Hematopoietic multipotent progenitor cell treated with erythropoietin and hydrocortisone succinate and interleukin-3 and kit ligand, for 4 days (in vitro differentiated cells): ENCODE results near the gene GPR101.

Experiments used
- DNase-seq: peaks from one replicate; pipeline ENCODE4 v3.0.0-alpha.2; 2015

Gene GPR101

DNA sequence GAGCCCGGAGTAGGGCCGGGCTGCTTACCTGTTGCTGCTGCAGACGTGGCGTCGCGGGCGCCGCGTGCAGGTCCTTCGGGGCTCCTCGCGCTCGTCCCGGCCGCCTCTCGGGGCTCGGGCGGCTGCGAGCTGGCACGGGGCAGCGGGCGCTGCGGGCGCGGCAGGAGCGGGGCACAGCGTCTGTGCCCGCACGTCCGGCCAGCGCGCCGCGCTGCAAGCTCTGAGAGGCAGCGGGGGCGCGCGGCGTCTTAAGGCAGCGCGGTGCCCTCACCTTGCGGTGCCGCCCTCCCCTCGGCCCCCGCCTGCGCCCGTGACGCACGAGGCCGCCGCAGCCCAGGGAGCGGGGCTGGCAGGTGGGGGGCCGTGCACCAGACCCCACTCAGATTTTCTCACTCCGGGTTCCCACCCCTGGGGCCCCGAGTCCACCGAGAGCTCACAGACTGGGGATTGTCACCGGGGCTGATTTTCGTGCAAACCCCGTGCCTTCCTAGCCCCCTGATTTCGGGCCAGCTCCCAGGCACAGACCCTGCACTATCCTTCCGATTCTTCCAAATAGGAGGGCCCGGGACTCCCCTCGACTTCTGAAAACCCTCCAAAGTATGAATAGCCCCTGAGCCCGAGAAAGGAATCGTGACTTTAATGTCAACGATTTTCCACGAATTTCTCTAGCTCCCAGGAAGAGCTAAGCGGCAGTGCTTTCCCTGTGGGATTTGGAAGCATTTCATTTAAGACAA lies at the start of gene GPR101:
Gene GPR101 (minus strand): TSS at position 222 of the 734 bp plus-strand sequence. CDS start 2,321 bp downstream, outside the sequence.
- DNase-seq = peak; percentile 10

DNA sequence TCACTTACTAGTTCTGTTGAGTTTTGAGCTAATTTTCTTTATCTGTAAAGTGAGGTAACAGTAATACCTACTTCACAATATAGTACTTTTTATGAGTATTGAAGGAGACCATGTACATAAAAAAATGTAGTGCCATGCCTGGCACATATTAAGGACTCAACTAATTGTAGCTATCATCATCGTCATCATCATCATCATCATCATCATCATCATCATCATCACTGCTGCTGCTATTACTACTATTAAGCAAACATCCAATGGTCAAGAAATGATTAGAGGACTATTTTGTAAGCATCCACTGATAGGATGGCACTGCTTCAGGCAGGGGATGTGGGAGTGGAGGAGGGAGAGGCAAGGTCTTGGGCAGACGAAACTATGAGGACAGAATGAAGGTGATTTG lies 47.4 kb upstream of the GPR101 start:
- DNase-seq = no peak

DNA sequence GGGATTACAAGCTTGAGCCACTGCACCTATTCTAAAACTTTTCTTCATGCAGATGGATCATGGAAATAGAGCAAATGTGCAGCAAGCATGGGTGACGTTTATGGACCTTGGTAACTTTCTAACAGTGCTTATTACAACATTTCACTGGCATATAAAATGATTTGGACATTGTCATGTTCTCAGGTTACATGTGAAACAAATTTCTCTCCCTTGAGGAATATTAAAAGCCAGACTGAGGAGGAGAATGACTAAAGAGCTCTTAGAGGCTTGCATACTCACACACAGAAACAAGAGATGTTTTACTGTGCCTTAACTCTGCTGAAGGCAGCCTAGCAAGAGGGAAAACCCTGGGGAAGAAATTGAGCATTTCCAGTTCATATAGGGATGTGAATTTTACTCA lies 38.6 kb upstream of the GPR101 start:
- DNase-seq = no peak

- no peak for DNase-seq
These were observed 37.8 kb upstream of the GPR101 start for GRCh38 chrX:137071596-137071995.

DNA sequence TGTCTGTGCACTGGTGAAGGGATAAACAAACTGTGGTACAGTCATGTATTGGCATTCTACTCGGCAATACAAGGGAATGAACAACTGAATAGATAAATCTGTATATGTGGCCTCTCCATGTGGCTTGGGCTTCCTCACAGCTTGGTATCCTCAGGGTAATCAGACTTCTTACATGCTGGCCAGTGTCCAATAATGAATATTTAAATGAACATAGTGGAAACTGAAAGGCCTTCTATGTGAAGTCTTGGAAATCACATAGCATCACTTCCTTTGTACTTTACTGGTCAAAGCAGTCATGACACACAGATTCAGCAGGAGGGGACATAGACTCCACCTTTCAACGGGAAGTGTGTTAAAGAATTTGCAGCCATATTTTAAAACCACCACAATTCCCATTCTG lies 33.4 kb upstream of the GPR101 start:
- DNase-seq = no peak

DNA sequence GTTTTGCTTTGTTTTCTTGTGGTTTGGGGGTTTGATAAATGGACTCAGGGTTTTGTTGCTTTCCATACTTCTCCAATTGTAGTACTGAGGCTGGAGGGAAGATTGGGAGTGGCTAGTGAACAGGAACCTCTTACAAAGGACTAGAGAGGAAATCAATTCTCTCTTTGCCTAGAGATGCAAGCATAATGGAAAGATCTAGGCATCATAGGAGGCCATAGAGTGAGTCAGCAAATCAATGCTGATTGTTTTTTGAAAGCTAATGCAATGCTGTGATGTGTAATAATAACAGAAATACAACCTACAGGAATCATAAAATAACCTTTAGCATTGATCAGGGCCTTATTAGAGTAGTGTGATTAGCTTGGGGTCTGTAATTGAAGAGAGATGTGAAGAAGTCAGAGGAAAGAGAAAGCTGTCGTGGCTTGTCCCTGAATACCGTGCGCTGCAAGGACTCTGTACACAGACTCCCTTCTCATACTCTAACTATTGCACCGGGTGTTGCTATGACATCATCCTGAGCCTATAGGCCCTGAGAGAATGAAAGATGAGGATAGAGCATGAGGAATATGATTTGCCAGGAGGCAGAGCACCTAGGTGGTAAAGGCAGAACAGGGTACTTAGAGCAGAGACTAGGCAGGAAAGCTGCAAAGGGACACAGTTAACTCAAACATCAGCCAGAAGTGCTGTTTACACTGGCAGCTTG lies 29.3 kb upstream of the GPR101 start:
- DNase-seq = no peak

GRCh38 chrX:137058339-137059127 lies 24.7 kb upstream of the GPR101 start:
- DNase-seq = no peak

GRCh38 chrX:137052643-137053235 lies 18.9 kb upstream of the GPR101 start:
- peak; percentile 13 for DNase-seq

DNA sequence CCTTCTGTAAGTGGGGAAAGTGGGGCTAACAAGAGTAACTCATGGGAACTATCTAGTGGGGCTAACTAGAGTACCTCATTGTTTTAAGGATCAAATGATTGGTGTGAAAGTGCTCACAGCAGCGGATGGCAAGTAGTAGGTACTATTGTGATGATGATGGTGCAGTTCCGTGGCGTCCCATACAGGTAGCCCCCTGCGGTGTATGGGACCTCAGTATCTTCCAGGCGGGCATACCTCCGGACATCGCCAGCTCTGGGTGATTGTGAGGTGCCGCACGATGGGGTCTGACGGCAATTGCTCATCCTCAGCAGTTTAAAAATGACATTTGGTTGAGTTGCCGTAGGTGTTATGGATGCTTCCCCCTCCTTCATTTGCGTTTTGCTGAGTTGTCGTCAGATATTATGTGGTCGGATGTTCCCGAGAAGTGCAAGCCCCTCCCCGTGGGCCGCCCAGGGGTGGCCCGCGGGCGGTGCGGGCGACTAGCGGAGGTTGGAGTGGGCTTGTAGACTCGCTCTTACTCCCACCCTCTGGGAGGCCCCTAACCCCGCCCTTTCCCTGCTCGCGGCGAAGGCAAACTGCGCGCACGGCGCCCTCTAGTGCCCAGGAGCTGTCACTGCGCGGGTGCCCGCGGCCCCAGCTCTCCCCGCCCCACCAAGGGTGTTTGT lies 18.3 kb upstream of the GPR101 start:
- DNase-seq = peak; percentile 81

- DNase-seq = no peak
These were observed 11.1 kb upstream of the GPR101 start for GRCh38 chrX:137044893-137045292.

GRCh38 chrX:137043736-137044135 lies 9.9 kb upstream of the GPR101 start:
- no peak for DNase-seq

DNA sequence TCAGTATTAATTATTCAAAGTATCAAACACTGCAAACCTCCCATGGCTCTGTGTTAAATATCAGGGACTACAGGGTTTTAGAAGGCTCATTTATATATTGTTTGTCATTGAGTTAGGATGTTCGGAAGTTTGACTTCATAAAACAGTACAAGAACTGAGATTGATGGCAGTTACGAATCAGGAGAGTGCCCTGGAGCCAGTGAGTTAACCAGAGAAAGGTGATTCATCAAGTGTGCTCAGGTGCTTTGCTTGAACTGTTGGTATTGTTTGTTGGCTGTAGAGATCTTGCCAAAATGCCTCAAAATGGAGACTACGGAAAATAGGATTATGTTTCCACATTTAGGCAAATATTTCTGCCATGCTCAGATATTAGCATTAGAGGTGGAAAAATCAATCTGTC lies 7.5 kb upstream of the GPR101 start:
- DNase-seq = no peak

DNA sequence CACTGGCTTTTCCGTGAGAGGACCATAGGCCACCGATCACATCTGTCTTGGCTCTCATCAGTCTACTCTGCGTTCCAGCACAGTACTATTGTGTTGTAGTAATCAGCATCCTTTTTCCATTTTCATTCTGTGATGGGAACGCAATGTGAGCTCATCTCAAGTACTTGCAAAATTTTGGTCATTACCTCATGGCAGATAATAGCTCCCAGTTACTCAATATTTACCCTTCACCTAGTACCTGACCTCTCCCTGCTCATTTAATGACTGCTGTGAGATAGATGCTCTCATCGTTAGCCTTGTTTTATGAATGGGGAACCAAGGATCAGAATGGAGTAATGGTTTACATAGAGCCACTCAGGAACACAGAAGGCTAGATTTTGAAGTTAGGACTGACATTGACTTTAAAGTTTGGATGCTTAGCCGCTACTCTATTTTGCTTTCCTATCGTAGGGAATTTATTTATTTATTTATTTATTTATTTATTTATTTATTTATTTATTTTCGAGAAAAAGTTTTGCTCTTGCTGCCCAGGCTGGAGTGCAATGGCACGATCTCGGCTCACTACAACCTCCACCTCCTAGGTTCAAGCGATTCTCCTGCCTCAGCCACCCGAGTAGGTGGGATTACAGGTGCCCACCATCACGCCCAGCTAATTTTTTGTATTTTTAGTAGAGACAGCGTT lies 6.5 kb upstream of the GPR101 start:
- no peak for DNase-seq

- no peak for DNase-seq
These were observed 695 bp upstream of the GPR101 start for GRCh38 chrX:137034508-137034872.

DNA sequence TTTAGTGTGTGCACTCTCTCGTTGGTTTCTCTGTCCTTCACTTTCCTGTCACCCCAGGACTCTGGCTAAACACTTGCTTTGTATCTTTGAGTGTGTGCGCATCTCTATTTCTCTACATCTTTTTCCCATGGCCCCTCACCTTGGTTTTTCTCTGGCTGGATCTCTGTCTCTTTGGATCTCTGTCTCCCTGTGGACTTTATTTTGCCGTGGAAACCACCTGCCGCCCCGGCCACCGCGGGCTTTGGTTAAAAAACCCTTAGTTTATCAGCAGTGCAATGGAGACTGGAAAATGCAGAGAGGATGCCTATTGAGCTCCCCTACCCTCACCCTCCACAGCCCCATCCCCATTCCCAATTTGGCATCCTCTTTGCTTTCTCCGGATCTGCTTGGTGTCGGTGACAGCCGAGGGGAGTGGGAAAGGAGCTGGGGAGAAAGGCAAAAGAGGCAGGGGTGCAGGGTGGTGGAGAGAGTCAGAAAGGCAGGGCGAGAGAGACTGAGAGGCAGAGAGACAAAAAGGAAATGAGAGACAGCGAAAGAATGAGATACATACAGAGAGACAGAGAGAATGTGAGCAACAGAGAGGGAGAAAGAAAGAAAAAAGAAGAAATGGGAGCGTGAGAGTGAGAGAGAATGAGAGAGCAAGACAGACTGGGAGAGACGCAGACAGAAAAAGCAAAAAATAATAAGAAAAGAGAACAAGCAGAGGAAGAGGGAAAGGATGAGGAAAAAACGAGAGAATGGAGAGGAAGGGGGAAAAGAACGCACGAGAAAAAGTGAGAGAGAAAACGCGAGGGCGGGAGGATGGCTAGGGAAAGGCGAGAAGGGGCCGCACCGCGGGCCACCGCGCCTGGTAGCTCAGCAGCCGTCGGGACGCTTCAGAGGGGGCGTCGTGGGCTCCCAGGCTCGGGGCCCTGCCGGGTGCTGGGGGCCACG lies 688 bp downstream of the GPR101 start:
- DNase-seq = no peak

DNA sequence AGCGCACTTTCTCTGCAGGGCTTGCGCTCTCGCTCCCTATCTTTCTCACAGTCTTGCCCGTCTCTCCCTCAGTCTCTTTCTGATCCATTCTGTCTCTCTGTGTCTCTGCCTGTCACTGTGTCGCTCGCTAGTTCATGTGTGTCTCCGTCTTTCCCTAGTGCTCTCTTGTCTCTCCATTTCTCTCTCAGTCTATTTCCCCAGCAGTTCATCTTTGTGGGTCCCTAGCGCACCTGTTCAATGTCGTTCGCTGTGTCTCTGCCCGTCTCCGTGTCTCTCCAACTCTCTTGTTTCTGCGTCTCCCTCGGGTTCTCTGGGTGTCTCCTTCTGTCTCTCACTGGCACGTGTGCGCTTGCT lies 1.5 kb downstream of the GPR101 start:
- DNase-seq = no peak

DNA sequence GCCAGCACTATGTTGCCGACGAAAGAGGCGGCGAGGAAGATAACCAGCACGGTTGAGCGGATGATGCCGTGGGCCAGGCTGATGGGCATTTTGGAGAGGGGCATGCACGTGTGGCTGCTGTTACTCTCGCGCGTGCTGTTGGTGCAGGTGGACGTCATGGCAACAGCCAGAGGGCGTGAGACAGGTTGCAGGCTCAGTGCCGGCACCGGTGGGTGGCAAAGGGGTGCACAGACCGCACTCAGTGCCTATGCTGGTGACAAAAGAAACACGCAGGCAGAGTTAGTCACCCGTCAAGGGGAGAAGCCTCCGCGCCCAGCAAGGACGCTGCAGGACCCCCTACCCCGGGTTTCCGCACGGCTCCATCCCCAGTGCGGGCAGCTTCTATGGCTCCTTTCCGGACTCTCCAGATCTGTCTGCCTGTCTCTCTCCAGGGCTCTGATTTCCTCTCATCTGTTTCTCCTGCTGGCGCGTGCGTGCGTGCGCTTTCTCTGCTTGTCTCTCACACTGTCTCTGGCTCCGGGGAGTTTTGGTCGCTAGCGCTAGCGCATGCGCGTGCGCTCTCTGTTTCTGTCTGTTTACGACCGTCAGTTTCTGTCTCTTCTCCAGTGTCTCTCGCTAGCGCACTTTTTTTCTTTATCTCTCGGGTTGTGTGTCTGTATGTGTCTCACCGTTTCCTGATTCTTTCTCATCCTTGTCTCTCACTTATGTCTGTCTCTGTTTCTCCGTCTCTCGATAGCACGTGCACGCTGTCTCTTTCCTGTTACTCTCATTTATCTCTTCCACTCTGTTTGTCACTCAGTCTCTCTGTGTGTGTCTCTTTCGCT lies 2.1 kb downstream of the GPR101 start:
- DNase-seq = peak; percentile 65

DNA sequence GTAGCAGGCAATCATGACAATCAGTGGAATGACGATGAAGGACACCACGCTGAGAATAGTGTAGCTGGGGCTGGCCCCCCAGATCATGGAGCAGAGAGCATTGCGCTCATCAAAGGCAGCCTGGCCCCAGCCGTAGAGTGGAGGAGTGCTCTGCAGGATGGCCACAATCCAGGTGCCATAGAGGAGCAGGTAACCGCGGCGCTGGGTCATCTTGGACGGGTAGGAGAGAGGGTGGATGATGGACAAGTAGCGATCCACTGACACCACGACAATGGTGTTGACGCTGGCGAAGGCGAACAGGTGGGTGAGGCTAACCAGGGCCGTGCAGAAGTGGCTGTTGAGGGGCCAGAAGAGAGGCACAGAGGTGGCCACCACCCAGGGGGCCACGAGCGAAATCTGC lies 2.8 kb downstream of the GPR101 start:
- DNase-seq = no peak

DNA sequence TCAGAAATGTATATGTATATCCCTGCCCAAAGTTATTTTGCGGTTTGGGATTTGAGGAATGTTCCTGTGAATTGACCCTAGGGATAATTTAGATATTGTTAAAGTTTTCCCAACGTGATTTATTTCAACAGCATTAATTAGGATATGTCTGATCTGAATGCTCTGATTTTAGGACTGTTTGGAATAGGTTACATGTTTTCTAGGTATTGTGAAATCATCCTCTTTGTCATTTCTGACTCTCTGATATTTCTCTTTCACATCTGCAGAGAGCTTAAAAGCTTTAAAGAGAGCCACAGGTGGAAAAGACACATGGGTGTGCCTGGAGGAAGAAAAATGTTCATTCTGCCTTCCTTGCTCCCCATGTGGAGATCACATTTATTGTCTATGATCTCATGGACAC lies 5.1 kb downstream of the GPR101 start:
- DNase-seq = no peak

GRCh38 chrX:137025930-137026329 lies 7.9 kb downstream of the GPR101 start:
- DNase-seq = no peak
